ENCODE data around the gene PDE2A.

The PDE2A gene

DNA sequence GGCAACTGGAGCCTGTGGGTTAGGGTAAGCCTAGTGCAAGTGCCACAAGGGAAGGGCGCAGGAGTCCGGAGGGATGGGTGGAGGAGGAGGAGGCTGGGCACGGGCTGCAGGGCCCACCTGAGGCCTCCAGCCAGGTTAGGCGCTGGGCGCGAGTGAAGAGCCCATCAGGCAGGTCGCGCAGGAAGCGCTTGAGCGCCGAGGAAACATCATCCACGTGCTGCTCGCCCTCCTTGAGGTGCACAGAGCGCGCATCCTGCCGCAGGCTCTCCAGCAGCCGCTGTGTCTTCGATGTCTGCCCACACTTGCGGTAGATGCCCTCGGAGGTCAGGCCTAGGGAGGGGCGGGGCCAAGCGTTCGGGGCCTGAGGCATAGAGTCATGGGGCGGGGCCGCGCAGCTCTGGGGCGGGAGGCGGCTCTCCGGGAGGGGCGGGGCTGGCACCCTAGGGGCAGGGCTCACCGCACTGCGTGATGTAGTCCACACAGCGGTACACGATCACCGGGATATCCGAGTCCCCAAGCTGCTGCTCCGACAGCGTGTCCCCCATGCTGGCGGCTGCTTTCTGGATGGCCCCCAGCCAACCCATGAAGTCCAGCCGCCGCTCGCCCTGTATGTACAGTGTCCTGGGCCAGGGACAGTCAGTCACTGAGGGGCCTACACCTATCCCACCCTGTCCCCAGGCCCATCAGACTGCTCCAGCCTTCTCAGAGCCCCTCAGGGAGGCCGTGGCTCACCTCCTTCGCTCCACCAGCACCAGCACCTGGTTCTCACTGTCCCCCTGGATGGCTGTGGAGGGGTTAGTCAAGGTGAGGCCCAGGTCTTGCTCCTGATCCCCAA lies 22.9 kb upstream of the PDE2A start:
- no CpG with 5 or more reads among the region's 44 CpGs for WGBS (ENCODE audit: extremely low coverage, insufficient coverage, insufficient read length)
- no peak overlapping the region for H4K8ac ChIP-seq (ENCODE audit: low read depth, low read length)
- H3K4me1 ChIP-seq (ENCODE audit: control insufficient read depth in 1 of 2, insufficient read depth in 2 of 2, low read length in 2 of 2), result no peaks in the 10 kb centered on the region
- H3K23ac ChIP-seq (ENCODE audit: low read length), result no peak overlapping the region
- no peaks in the 10 kb centered on the region for H3K9me3 ChIP-seq (ENCODE audit: insufficient read depth, low read depth, low read length)
- H3K9ac ChIP-seq (ENCODE audit: low read length), result no peak overlapping the region
- H3K36me3 ChIP-seq (ENCODE audit: control insufficient read depth in 1 of 2, insufficient read depth in 2 of 2, low read length in 2 of 2), result peaks cover 35 to 42% of the 10 kb centered on the region in 2 experiments
- H3K79me1 ChIP-seq (ENCODE audit: low read length), result no peaks in the 10 kb centered on the region
- no peak overlapping the region for H4K12ac ChIP-seq (ENCODE audit: low read depth, low read length)
- no peak overlapping the region for H3K14ac ChIP-seq (ENCODE audit: low read length)
- no peaks in the 10 kb centered on the region for H3K79me2 ChIP-seq (ENCODE audit: control insufficient read depth, insufficient read depth, low read length, poor library complexity)
- no peak overlapping the region for H3K27ac ChIP-seq (ENCODE audit: low read depth, low read length)
- no peak overlapping the region for H2AK5ac ChIP-seq (ENCODE audit: low read length)
- H3K4ac ChIP-seq (ENCODE audit: low read depth, low read length), result no peak overlapping the region
- H2BK120ac ChIP-seq (ENCODE audit: insufficient read depth, low read length, poor library complexity), result no peak overlapping the region
- no peak overlapping the region for H2AFZ ChIP-seq (ENCODE audit: insufficient read depth, low read length, poor library complexity)
- no peak overlapping the region for H3K4me2 ChIP-seq (ENCODE audit: low read length)
- H3K27me3 ChIP-seq (ENCODE audit: insufficient read depth, low read length), result no peaks in the 10 kb centered on the region
- H3K4me3 ChIP-seq (ENCODE audit: low read depth, low read length), result no peak overlapping the region
- no peak overlapping the region for H2BK12ac ChIP-seq (ENCODE audit: low read length)
- no peak overlapping the region for H2BK5ac ChIP-seq (ENCODE audit: low read depth, low read length, poor library complexity)
- DNase-seq, result peak; percentile 62 to 75
- H4K91ac ChIP-seq (ENCODE audit: low read depth, low read length), result no peak overlapping the region
- H3K18ac ChIP-seq (ENCODE audit: low read length), result no peak overlapping the region

DNA sequence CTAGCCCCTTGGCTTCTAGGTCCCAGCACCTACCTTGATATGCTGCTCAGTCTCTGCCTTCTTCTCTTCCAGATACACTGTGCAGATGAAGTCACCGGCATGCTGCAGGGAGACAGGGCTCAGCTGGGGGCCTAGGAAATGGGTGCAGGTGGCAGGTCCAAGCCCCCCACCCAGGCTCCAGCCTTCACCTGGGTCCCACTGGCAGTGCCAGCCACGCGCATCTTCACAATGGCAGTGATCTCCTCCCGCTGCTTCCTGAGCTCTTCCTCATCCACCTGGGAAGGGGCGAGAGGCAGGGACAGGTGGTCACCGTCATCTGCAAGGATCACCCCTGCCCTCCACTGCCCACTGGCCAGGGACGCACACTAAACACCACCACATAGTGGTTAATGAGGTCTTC lies 21.1 kb upstream of the PDE2A start:
- Histone ChIP-seq H2BK12ac (ENCODE audit: low read length) (no peak overlapping the region), H4K8ac (ENCODE audit: low read depth, low read length) (no peak overlapping the region), H3K14ac (ENCODE audit: low read length) (no peak overlapping the region), H3K36me3 (ENCODE audit: control insufficient read depth in 1 of 2, insufficient read depth in 2 of 2, low read length in 2 of 2) (peaks cover 33 to 42% of the 10 kb centered on the region in 2 experiments), H2AK5ac (ENCODE audit: low read length) (no peak overlapping the region), H3K18ac (ENCODE audit: low read length) (no peak overlapping the region), H3K9me3 (ENCODE audit: insufficient read depth, low read depth, low read length) (no peaks in the 10 kb centered on the region), H3K4ac (ENCODE audit: low read depth, low read length) (no peak overlapping the region), H3K9ac (ENCODE audit: low read length) (no peak overlapping the region), H3K4me2 (ENCODE audit: low read length) (no peak overlapping the region), H4K91ac (ENCODE audit: low read depth, low read length) (no peak overlapping the region), H3K27me3 (ENCODE audit: insufficient read depth, low read length) (no peaks in the 10 kb centered on the region), H2BK5ac (ENCODE audit: low read depth, low read length, poor library complexity) (no peak overlapping the region), H3K4me3 (ENCODE audit: low read depth, low read length) (no peak overlapping the region), H2BK120ac (ENCODE audit: insufficient read depth, low read length, poor library complexity) (no peak overlapping the region), H3K4me1 (ENCODE audit: control insufficient read depth in 1 of 2, insufficient read depth in 2 of 2, low read length in 2 of 2) (no peaks in the 10 kb centered on the region), H2AFZ (ENCODE audit: insufficient read depth, low read length, poor library complexity) (no peak overlapping the region), H3K79me1 (ENCODE audit: low read length) (no peaks in the 10 kb centered on the region), H4K12ac (ENCODE audit: low read depth, low read length) (no peak overlapping the region), H3K23ac (ENCODE audit: low read length) (no peak overlapping the region), H3K79me2 (ENCODE audit: control insufficient read depth, insufficient read depth, low read length, poor library complexity) (no peaks in the 10 kb centered on the region), H3K27ac (ENCODE audit: low read depth, low read length) (no peak overlapping the region)
- WGBS (ENCODE audit: extremely low coverage, insufficient coverage, insufficient read length), result no CpG with 5 or more reads among the region's 7 CpGs
- no peak for DNase-seq

DNA sequence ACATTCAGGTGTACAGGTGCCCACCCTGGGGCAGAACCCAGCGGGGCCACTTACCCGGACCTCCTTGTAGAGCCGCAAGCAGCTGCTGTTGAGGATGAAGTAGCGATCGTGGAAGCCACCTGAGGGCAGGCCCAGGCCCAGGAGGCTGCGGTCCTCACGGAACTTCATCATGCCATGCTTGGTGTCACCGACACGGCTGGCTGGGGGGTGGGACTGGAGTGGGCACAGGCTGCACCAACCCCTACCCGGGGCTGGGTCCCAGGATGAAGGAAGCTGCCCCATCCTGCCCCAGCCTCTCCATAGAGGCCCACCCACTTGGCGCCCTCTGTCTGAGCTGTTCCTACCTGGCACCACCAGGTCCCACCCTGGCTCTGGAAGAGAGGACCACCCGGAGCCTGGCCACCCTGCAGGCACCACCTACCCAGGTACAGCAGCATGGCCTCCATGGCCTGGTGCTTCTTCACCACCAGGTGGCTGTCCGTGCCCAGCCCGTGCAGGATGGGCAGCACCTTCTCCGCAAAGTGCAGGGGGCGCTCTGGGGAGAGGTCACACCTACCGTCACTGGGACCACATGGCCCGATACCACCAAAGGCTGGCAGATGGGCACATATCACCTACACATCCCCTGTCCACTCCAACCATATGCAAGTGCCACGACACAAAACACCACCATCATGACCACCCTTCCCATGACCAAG lies 19.2 kb upstream of the PDE2A start:
- H3K27me3 ChIP-seq (ENCODE audit: insufficient read depth, low read length), result no peaks in the 10 kb centered on the region
- H2BK120ac ChIP-seq (ENCODE audit: insufficient read depth, low read length, poor library complexity), result no peak overlapping the region
- H3K27ac ChIP-seq (ENCODE audit: low read depth, low read length), result no peak overlapping the region
- no peak overlapping the region for H2BK12ac ChIP-seq (ENCODE audit: low read length)
- H4K8ac ChIP-seq (ENCODE audit: low read depth, low read length), result no peak overlapping the region
- no peak overlapping the region for H3K23ac ChIP-seq (ENCODE audit: low read length)
- no peak overlapping the region for H2AFZ ChIP-seq (ENCODE audit: insufficient read depth, low read length, poor library complexity)
- no CpG with 5 or more reads among the region's 19 CpGs for WGBS (ENCODE audit: extremely low coverage, insufficient coverage, insufficient read length)
- H3K4me2 ChIP-seq (ENCODE audit: low read length), result no peak overlapping the region
- H3K36me3 ChIP-seq (ENCODE audit: control insufficient read depth in 1 of 2, insufficient read depth in 2 of 2, low read length in 2 of 2), result peaks cover 33% of the 10 kb centered on the region in 2 experiments
- no peak overlapping the region for H2BK5ac ChIP-seq (ENCODE audit: low read depth, low read length, poor library complexity)
- no peaks in the 10 kb centered on the region for H3K9me3 ChIP-seq (ENCODE audit: insufficient read depth, low read depth, low read length)
- no peaks in the 10 kb centered on the region for H3K4me1 ChIP-seq (ENCODE audit: control insufficient read depth in 1 of 2, insufficient read depth in 2 of 2, low read length in 2 of 2)
- H3K79me2 ChIP-seq (ENCODE audit: control insufficient read depth, insufficient read depth, low read length, poor library complexity), result no peaks in the 10 kb centered on the region
- H3K14ac ChIP-seq (ENCODE audit: low read length), result no peak overlapping the region
- no peak overlapping the region for H4K12ac ChIP-seq (ENCODE audit: low read depth, low read length)
- no peak overlapping the region for H2AK5ac ChIP-seq (ENCODE audit: low read length)
- H4K91ac ChIP-seq (ENCODE audit: low read depth, low read length), result no peak overlapping the region
- H3K9ac ChIP-seq (ENCODE audit: low read length), result no peak overlapping the region
- no peaks in the 10 kb centered on the region for H3K79me1 ChIP-seq (ENCODE audit: low read length)
- no peak for DNase-seq
- no peak overlapping the region for H3K18ac ChIP-seq (ENCODE audit: low read length)
- no peak overlapping the region for H3K4ac ChIP-seq (ENCODE audit: low read depth, low read length)
- H3K4me3 ChIP-seq (ENCODE audit: low read depth, low read length), result no peak overlapping the region

DNA sequence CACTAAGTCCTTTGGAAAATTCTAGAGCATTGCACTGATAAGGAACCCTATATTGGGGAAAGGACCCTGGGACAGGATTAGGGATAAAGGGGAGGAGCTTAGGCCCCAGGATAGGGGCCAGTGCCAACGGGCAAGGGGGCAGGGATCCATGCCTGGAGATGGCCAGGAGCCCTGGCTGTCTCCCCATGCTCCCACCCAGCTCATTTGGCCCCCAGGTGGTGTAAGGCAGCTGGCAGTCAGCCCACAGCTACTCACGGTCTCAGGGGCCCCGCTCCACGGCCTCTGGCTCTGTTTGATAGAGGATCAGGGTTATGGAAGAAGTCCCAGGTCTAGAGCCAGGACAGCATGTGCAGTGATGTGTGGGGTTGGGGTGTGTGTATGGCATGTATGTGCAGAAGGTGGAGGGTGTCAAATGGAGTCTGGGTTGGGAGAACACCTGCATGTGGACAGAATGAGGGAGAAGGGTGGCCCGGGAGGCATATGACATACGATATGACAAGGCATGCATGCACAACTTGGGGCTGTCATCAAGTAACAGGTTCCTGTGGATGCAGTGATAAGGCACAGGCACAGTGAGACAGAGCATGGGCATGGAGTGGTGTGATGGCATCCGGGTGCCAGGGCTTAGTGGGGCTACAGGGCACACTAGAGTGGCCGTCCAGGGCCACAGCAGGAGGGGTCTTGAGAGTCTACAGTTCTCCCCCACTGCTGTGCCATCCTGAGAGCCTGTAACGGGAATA lies 18.4 kb upstream of the PDE2A start:
- Histone ChIP-seq H3K4me1 (ENCODE audit: control insufficient read depth in 1 of 2, insufficient read depth in 2 of 2, low read length in 2 of 2) (no peaks in the 10 kb centered on the region), H3K79me2 (ENCODE audit: control insufficient read depth, insufficient read depth, low read length, poor library complexity) (no peaks in the 10 kb centered on the region), H2BK120ac (ENCODE audit: insufficient read depth, low read length, poor library complexity) (no peak overlapping the region), H3K9ac (ENCODE audit: low read length) (no peak overlapping the region), H3K36me3 (ENCODE audit: control insufficient read depth in 1 of 2, insufficient read depth in 2 of 2, low read length in 2 of 2) (peaks cover 33 to 34% of the 10 kb centered on the region in 2 experiments), H2AFZ (ENCODE audit: insufficient read depth, low read length, poor library complexity) (no peak overlapping the region), H2BK5ac (ENCODE audit: low read depth, low read length, poor library complexity) (no peak overlapping the region), H4K8ac (ENCODE audit: low read depth, low read length) (no peak overlapping the region), H3K18ac (ENCODE audit: low read length) (no peak overlapping the region), H2BK12ac (ENCODE audit: low read length) (no peak overlapping the region), H3K4me3 (ENCODE audit: low read depth, low read length) (no peak overlapping the region), H3K9me3 (ENCODE audit: insufficient read depth, low read depth, low read length) (no peaks in the 10 kb centered on the region), H3K4ac (ENCODE audit: low read depth, low read length) (no peak overlapping the region), H3K23ac (ENCODE audit: low read length) (no peak overlapping the region), H4K91ac (ENCODE audit: low read depth, low read length) (no peak overlapping the region), H3K4me2 (ENCODE audit: low read length) (no peak overlapping the region), H2AK5ac (ENCODE audit: low read length) (no peak overlapping the region), H3K14ac (ENCODE audit: low read length) (no peak overlapping the region), H3K27ac (ENCODE audit: low read depth, low read length) (no peak overlapping the region), H4K12ac (ENCODE audit: low read depth, low read length) (no peak overlapping the region), H3K79me1 (ENCODE audit: low read length) (no peaks in the 10 kb centered on the region), H3K27me3 (ENCODE audit: insufficient read depth, low read length) (no peaks in the 10 kb centered on the region)
- WGBS (ENCODE audit: extremely low coverage, insufficient coverage, insufficient read length), result no CpG with 5 or more reads among the region's 9 CpGs
- DNase-seq, result no peak
